HEK293 (cell line): ENCODE results near the gene CATSPERD.

Experiments used
- CTCF ChIA-PET: fragments of 350-600 bp; formaldehyde crosslinking; extraction: SDS; loops from one replicate; lab custom pipeline; 2021; ENCODE audit warnings: antibody characterized with exemption; lab: Yijun Ruan, JAX
- POLR2A ChIA-PET: fragments of 300-600 bp; formaldehyde crosslinking; extraction: SDS; loops from one replicate; lab custom pipeline; 2020; ENCODE audit warnings: antibody characterized with exemption, inconsistent platforms; lab: Yijun Ruan, JAX
- H3K27ac ChIP-seq: fragments of 200-500 bp; sonication (Bioruptor generic); 2 replicates; pipeline ENCODE4 v1.5.1; 2014; ENCODE audit warnings: low read depth, low read length, control low read depth, inconsistent platforms; ENCODE audit errors: extremely low read depth
- H3K36me3 ChIP-seq, 2 experiments: fragments of 200-500 bp in 1 of 2; sonication (Bioruptor generic) in 1 of 2; 1 replicate in 1 of 2; 2 replicates in 1 of 2; pipeline ENCODE4 v1.5.1; 2014 to 2017; ENCODE audit warnings: inconsistent platforms in 2 of 2, low read length in 2 of 2; ENCODE audit not compliant: control insufficient read depth in 2 of 2, insufficient read depth in 1 of 2
- H3K4me1 ChIP-seq: fragments of 200-500 bp; sonication (Bioruptor generic); 2 replicates; pipeline ENCODE4 v1.5.1; 2014; ENCODE audit warnings: mild to moderate bottlenecking, low read length, inconsistent platforms; ENCODE audit not compliant: control insufficient read depth, insufficient read depth
- H3K4me3 ChIP-seq: 2 replicates; pipeline ENCODE4 v1.5.1; 2011; ENCODE audit warnings: low read depth, mild to moderate bottlenecking, control low read depth, low read length, moderate library complexity
- H3K9me3 ChIP-seq: fragments of 200-500 bp; sonication (Bioruptor generic); 2 replicates; pipeline ENCODE4 v1.5.1; 2014; ENCODE audit warnings: low read depth, low read length, inconsistent platforms; ENCODE audit not compliant: control insufficient read depth, insufficient read depth
- ATF2 ChIP-seq: fragments of 450-650 bp; formaldehyde crosslinking; IDR thresholded peaks from 2 replicates; pipeline ENCODE4 v1.5.1; 2016; ENCODE audit warnings: missing biosample characterization, missing genetic modification characterization, low read depth
- CTCF ChIP-seq: fragments of 450-650 bp; formaldehyde crosslinking; IDR thresholded peaks from 2 replicates; pipeline ENCODE4 v1.5.1; 2016; ENCODE audit warnings: missing biosample characterization, missing genetic modification characterization
- HIC1 ChIP-seq: fragments of 450-650 bp; formaldehyde crosslinking; IDR thresholded peaks from 2 replicates; pipeline ENCODE4 v1.5.1; 2016; ENCODE audit warnings: missing biosample characterization, missing genetic modification characterization
- RBAK ChIP-seq: fragments of 450-650 bp; formaldehyde crosslinking; IDR thresholded peaks from 2 replicates; pipeline ENCODE4 v1.5.1; 2016; ENCODE audit warnings: missing biosample characterization, missing genetic modification characterization
- REST ChIP-seq: fragments of 450-650 bp; formaldehyde crosslinking; IDR thresholded peaks from 2 replicates; pipeline ENCODE4 v1.5.1; 2016; ENCODE audit warnings: missing biosample characterization, missing genetic modification characterization
- SP7 ChIP-seq: fragments of 450-650 bp; formaldehyde crosslinking; IDR thresholded peaks from 2 replicates; pipeline ENCODE4 v1.5.1; 2016; ENCODE audit warnings: missing biosample characterization, missing genetic modification characterization
- ZBTB11 ChIP-seq: fragments of 450-650 bp; formaldehyde crosslinking; conservative IDR thresholded peaks from 2 replicates; pipeline ENCODE4 v1.5.1; 2016; ENCODE audit warnings: low read depth, missing biosample characterization, missing genetic modification characterization
- ZBTB26 ChIP-seq: fragments of 450-650 bp; formaldehyde crosslinking; optimal IDR thresholded peaks from 2 replicates; pipeline ENCODE3; 2016; ENCODE audit warnings: missing biosample characterization, mild to moderate bottlenecking, missing genetic modification characterization
- ZBTB7A ChIP-seq: fragments of 450-650 bp; formaldehyde crosslinking; IDR thresholded peaks from 2 replicates; pipeline ENCODE4 v1.5.1; 2016; ENCODE audit warnings: low read depth, missing biosample characterization, missing genetic modification characterization
- ZFP41 ChIP-seq: fragments of 450-650 bp; formaldehyde crosslinking; IDR thresholded peaks from 2 replicates; pipeline ENCODE4 v1.5.1; 2016; ENCODE audit warnings: missing biosample characterization, missing genetic modification characterization, borderline replicate concordance
- ZNF510 ChIP-seq: fragments of 450-650 bp; formaldehyde crosslinking; IDR thresholded peaks from 2 replicates; pipeline ENCODE4 v1.5.1; 2018; ENCODE audit warnings: mild to moderate bottlenecking, missing genetic modification characterization, missing biosample characterization; ENCODE audit not compliant: insufficient replicate concordance
- ZNF660 ChIP-seq: fragments of 450-650 bp; IDR thresholded peaks from 2 replicates; pipeline ENCODE4 v1.5.1; 2018; ENCODE audit warnings: missing biosample characterization, mild to moderate bottlenecking, missing genetic modification characterization
- ZNF785 ChIP-seq: fragments of 450-650 bp; formaldehyde crosslinking; IDR thresholded peaks from 2 replicates; pipeline ENCODE4 v1.5.1; 2016; ENCODE audit warnings: missing biosample characterization, missing genetic modification characterization
- ZNF830 ChIP-seq: fragments of 450-650 bp; IDR thresholded peaks from 2 replicates; pipeline ENCODE4 v1.5.0; 2018; ENCODE audit warnings: missing biosample characterization, missing genetic modification characterization, low read depth, mild to moderate bottlenecking, moderate library complexity

CATSPERD gene

GRCh38 chr19:5686647-5687359, 33.6 kb upstream of the CATSPERD start (continued):
- no peak for TF ChIP-seq ATF2
- TF ChIP-seq ZBTB7A (tag by site-specific recombination): peak; percentile 69; the same call in 1 of the 2 replicates
- no peak for TF ChIP-seq ZNF510 (tag by site-specific recombination)
- TF ChIP-seq CTCF (tag by site-specific recombination): peak; percentile 93
- TF ChIP-seq ZBTB11 (tag by site-specific recombination): peak; percentile 97
- TF ChIP-seq ZNF830 (tag by site-specific recombination): no peak
- TF ChIP-seq SP7 (tag by site-specific recombination): peak; percentile 73
- no peak for TF ChIP-seq RBAK (tag by site-specific recombination)
- TF ChIP-seq ZNF660 (tag by site-specific recombination): 0 out of 2 replicates have a peak, but pooled peaks have one; percentile 28

- POLR2A ChIA-PET: interaction anchor here (0.5 to 1.9 kb wide), 10 partner anchors 9 to 639 kb away, joined by 3 to 16 read pairs (median 5); partner anchors contain the start of genes CATSPERD, LONP1, RANBP3 and SAFB
- Histone ChIP-seq H3K4me1 (no peaks in the 10 kb centered on the region; the same call in 1 of the 2 replicates), H3K9me3 (no peaks in the 10 kb centered on the region), H3K27ac (no peak overlapping the region), H3K4me3 (no peak overlapping the region), H3K36me3 (peaks cover 0 to 24% of the 10 kb centered on the region in 2 experiments; a peak in 2 of 3 replicates)
- TF ChIP-seq ZFP41 (tag by site-specific recombination): no peak
- TF ChIP-seq HIC1 (tag by site-specific recombination): 0 out of 2 replicates have a peak, but pooled peaks have one; percentile 53
- peak; percentile 34 for TF ChIP-seq ZBTB26
- 0 out of 2 replicates have a peak, but pooled peaks have one; percentile 12 for TF ChIP-seq ZNF785 (tag by site-specific recombination)
- peak; percentile 40; the same call in 1 of the 2 replicates for TF ChIP-seq REST (tag by site-specific recombination)
- CTCF ChIA-PET: interaction anchor here (0.6 to 2.2 kb wide), 19 partner anchors 9 to 1952 kb away, joined by 3 to 12 read pairs (median 3); partner anchors contain the start of genes CATSPERD, SAFB and SAFB2
These were observed 32.9 kb upstream of the CATSPERD start for GRCh38 chr19:5687360-5688198.
